OCI-LY1 (cell line): ENCODE results near the gene NXN.

ENCODE experiments used
- H2AFZ ChIP-seq: fragments of 200-600 bp; sonication (generic), shearing (Covaris generic); 2 replicates; pipeline ENCODE4 v1.6.0; 2014; ENCODE audit warnings: antibody characterized with exemption, mild to moderate bottlenecking, low read length
- H3F3A ChIP-seq: fragments of 200-600 bp; sonication (generic), shearing (Covaris generic); 2 replicates; pipeline ENCODE4 v1.6.0; 2014; ENCODE audit warnings: mild to moderate bottlenecking, antibody characterized with exemption, low read length, moderate library complexity; ENCODE audit not compliant: insufficient read depth
- H3K27ac ChIP-seq: fragments of 200-600 bp; sonication (generic); 2 replicates; pipeline ENCODE4 v1.5.1; 2014; ENCODE audit warnings: low read length, mixed run types, mild to moderate bottlenecking, low read depth; ENCODE audit not compliant: poor library complexity, severe bottlenecking
- H3K27me3 ChIP-seq: fragments of 200-600 bp; sonication (generic); 2 replicates; pipeline ENCODE4 v1.6.0; 2014; ENCODE audit warnings: antibody characterized with exemption, mild to moderate bottlenecking, low read length, moderate library complexity; ENCODE audit not compliant: insufficient read depth
- H3K36me3 ChIP-seq: fragments of 200-600 bp; sonication (generic); 2 replicates; pipeline ENCODE4 v1.6.1; 2014; ENCODE audit warnings: mild to moderate bottlenecking, antibody characterized with exemption, low read length, moderate library complexity, mixed read lengths; ENCODE audit not compliant: insufficient read depth
- H3K4me1 ChIP-seq: fragments of 200-600 bp; sonication (generic); 2 replicates; pipeline ENCODE4 v1.5.1; 2014; ENCODE audit warnings: mild to moderate bottlenecking, low read length, moderate library complexity; ENCODE audit not compliant: insufficient read depth, severe bottlenecking
- H3K4me2 ChIP-seq: fragments of 200-600 bp; sonication (generic), shearing (Covaris generic); 2 replicates; pipeline ENCODE4 v1.6.1; 2014; ENCODE audit warnings: low read length
- H3K4me3 ChIP-seq: fragments of 200-600 bp; sonication (generic); 2 replicates; pipeline ENCODE4 v1.5.1; 2014; ENCODE audit warnings: low read length, low read depth, mild to moderate bottlenecking, mixed read lengths; ENCODE audit not compliant: poor library complexity, severe bottlenecking
- H3K79me2 ChIP-seq: fragments of 200-600 bp; shearing (Covaris generic); 2 replicates; pipeline ENCODE4 v1.6.1; 2016; ENCODE audit warnings: mixed run types, low read length, mixed read lengths; ENCODE audit not compliant: insufficient read depth
- H3K9ac ChIP-seq: fragments of 200-600 bp; sonication (generic), shearing (Covaris generic); 2 replicates; pipeline ENCODE4 v1.6.1; 2014; ENCODE audit warnings: mild to moderate bottlenecking, low read length, mixed read lengths
- H3K9me2 ChIP-seq: fragments of 200-600 bp; sonication (generic), shearing (Covaris generic); 2 replicates; pipeline ENCODE4 v1.6.1; 2014; ENCODE audit warnings: low read depth, mild to moderate bottlenecking, low read length, mixed read lengths
- H3K9me3 ChIP-seq: fragments of 200-600 bp; shearing (Covaris generic); 2 replicates; pipeline ENCODE4 v1.6.1; 2014; ENCODE audit warnings: low read length, mixed read lengths
- H4K20me1 ChIP-seq: fragments of 200-600 bp; sonication (generic), shearing (Covaris generic); 2 replicates; pipeline ENCODE4 v1.6.0; 2016; ENCODE audit warnings: mild to moderate bottlenecking, low read length; ENCODE audit not compliant: insufficient read depth
- EZH2 ChIP-seq: fragments of 200-600 bp; sonication (generic), shearing (Covaris generic); IDR thresholded peaks from 2 replicates; pipeline ENCODE4 v1.8.0; 2017; ENCODE audit warnings: borderline replicate concordance, mixed run types, mild to moderate bottlenecking, antibody characterized with exemption, low read length, moderate library complexity, mixed read lengths
- TF ChIP-seq, protein P1 (sequence below): fragments of 200-600 bp; sonication (generic), shearing (Covaris generic); IDR thresholded peaks from 2 replicates; pipeline ENCODE4 v1.5.1; 2017; ENCODE audit warnings: mild to moderate bottlenecking, antibody characterized with exemption, low read length, moderate library complexity, mixed read lengths

NXN gene

DNA sequence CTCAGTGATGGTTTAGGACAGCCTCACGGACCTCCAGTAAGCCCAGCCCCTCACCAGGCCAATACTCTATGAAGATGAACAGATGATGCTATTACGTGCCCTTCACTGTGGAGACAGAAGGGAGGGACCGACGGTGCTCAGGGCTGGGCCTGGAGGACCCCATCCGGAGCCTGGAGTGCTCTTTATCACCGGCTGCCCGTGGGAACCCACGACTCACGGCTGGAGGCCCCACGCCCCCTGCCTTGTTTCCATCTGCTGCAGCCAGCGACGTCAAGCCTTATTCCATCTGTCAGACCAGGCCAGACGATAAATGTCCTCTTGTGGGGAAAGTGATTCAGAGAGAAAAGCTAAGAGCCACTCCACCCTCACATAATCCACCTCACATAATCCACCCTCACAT, 13.4 kb upstream of the NXN start:
- H3K9me3 ChIP-seq = peaks cover 12% of the 10 kb centered on the region; the same call in 1 of the 2 replicates
- no peak overlapping the region for H3K4me3 ChIP-seq
- H3K36me3 ChIP-seq = no peaks in the 10 kb centered on the region
- no peaks in the 10 kb centered on the region for H3K27me3 ChIP-seq
- no peak overlapping the region for H2AFZ ChIP-seq
- H4K20me1 ChIP-seq = no peaks in the 10 kb centered on the region
- H3K79me2 ChIP-seq = no peaks in the 10 kb centered on the region
- H3K4me1 ChIP-seq = peaks cover 3% of the 10 kb centered on the region
- H3F3A ChIP-seq = no peaks in the 10 kb centered on the region
- no peak overlapping the region for H3K27ac ChIP-seq
- no peak overlapping the region for H3K9ac ChIP-seq
- TF ChIP-seq, protein P1, sequence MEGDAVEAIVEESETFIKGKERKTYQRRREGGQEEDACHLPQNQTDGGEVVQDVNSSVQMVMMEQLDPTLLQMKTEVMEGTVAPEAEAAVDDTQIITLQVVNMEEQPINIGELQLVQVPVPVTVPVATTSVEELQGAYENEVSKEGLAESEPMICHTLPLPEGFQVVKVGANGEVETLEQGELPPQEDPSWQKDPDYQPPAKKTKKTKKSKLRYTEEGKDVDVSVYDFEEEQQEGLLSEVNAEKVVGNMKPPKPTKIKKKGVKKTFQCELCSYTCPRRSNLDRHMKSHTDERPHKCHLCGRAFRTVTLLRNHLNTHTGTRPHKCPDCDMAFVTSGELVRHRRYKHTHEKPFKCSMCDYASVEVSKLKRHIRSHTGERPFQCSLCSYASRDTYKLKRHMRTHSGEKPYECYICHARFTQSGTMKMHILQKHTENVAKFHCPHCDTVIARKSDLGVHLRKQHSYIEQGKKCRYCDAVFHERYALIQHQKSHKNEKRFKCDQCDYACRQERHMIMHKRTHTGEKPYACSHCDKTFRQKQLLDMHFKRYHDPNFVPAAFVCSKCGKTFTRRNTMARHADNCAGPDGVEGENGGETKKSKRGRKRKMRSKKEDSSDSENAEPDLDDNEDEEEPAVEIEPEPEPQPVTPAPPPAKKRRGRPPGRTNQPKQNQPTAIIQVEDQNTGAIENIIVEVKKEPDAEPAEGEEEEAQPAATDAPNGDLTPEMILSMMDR = no peak
- no peak for TF ChIP-seq EZH2
- no peaks in the 10 kb centered on the region for H3K9me2 ChIP-seq
- no peak overlapping the region for H3K4me2 ChIP-seq

DNA sequence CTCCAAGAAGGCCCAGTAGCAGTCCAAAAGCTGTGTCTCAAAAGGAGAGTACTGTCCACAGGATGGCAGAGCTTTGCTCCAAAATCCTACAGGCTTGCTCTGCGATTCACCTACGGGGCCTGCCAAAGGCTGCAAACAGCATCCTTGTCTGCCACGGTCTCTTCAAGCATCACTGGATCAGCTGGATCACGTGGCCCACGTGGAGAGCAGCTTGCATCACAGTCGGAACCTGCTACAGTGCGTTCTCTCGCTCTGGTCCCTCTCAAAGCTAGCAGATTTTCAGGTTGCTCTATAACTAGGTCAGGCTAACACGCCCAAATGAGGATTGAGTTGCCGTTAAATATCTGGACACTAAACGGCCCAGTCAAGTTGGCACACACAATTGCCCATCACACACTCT, 9.0 kb upstream of the NXN start:
- Histone ChIP-seq H3K9me2 (no peaks in the 10 kb centered on the region), H2AFZ (no peak overlapping the region), H4K20me1 (no peaks in the 10 kb centered on the region), H3K9me3 (peaks cover 8% of the 10 kb centered on the region; the same call in 1 of the 2 replicates), H3K4me2 (no peak overlapping the region), H3K36me3 (no peaks in the 10 kb centered on the region), H3K79me2 (no peaks in the 10 kb centered on the region), H3K4me1 (no peaks in the 10 kb centered on the region), H3K9ac (no peak overlapping the region), H3K27me3 (no peaks in the 10 kb centered on the region), H3F3A (no peaks in the 10 kb centered on the region), H3K4me3 (no peak overlapping the region), H3K27ac (no peak overlapping the region)
- TF ChIP-seq, protein P1 = no peak
- TF ChIP-seq EZH2 = no peak

DNA sequence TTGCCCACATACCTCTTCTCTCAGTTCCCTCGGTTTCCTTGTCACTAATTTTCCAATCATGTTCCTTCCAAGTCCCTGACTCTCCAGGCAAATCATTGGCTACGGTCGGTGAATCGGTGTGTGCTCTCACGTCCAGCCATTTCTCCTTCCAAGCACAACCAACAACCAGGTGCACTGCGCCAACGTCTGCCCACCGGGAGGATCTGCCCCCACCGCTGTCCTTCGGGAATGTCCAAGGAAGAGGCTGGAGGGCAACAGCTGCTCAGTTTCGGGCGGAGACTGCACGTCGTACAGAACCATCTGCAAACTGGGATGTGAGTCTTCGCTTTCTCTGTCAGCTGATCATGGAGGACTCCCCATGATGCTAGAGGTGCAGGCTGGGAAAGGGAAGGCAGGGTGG, 8.4 kb upstream of the NXN start:
- Histone ChIP-seq H3K4me1 (no peaks in the 10 kb centered on the region), H3K27ac (no peak overlapping the region), H4K20me1 (no peaks in the 10 kb centered on the region), H3K9me3 (peaks cover 6% of the 10 kb centered on the region; the same call in 1 of the 2 replicates), H3K27me3 (no peaks in the 10 kb centered on the region), H3K9me2 (no peaks in the 10 kb centered on the region), H3K4me2 (no peak overlapping the region), H3K36me3 (no peaks in the 10 kb centered on the region), H3K79me2 (no peaks in the 10 kb centered on the region), H2AFZ (no peak overlapping the region), H3F3A (no peaks in the 10 kb centered on the region), H3K9ac (no peak overlapping the region), H3K4me3 (no peak overlapping the region)
- TF ChIP-seq, protein P1 = no peak
- TF ChIP-seq EZH2 = no peak
